Upper lobe of left lung (tissue), 4 donors: ENCODE data around the gene EPM2A.

Experiments used
- POLR2A ChIP-seq, 4 donors: fragments of 450-650 bp; IDR thresholded peaks; one replicate each; pipeline ENCODE4 v1.5.1; 2016 to 2017; ENCODE audit warnings: antibody characterized with exemption in 4 of 4, mild to moderate bottlenecking in 2 of 4
- TF ChIP-seq, protein P1 (sequence below), 6 experiments: fragments of 450-650 bp in 4 of 6; fragments of 200-600 bp in 2 of 6; sonication (generic) in 2 of 6; IDR thresholded peaks; one replicate each; pipeline ENCODE4 v1.5.1; 2016 to 2019; ENCODE audit warnings: antibody characterized with exemption in 6 of 6

DNA sequence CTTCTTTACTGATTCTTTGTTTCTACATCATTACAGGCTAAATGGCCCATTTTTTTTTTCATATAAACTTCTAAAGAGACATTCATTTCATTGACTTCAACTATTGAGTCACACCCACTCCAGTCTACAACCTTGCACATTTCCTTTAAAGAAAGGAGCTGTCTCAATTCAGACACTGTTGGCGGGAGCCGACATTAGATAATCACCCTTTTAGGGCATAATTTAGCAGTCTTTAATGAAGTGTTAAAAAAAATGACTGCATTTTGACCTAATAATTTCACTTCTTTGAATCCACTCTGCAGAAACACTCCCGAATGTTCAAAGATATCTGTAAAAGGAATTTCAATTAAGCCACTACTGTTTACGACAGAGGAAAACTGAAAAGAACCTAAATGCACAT is 1.5 kb downstream of the EPM2A start:
- no peak for TF ChIP-seq POLR2A (IDR thresholded peaks at IDR 0.05)
- TF ChIP-seq, protein P1, sequence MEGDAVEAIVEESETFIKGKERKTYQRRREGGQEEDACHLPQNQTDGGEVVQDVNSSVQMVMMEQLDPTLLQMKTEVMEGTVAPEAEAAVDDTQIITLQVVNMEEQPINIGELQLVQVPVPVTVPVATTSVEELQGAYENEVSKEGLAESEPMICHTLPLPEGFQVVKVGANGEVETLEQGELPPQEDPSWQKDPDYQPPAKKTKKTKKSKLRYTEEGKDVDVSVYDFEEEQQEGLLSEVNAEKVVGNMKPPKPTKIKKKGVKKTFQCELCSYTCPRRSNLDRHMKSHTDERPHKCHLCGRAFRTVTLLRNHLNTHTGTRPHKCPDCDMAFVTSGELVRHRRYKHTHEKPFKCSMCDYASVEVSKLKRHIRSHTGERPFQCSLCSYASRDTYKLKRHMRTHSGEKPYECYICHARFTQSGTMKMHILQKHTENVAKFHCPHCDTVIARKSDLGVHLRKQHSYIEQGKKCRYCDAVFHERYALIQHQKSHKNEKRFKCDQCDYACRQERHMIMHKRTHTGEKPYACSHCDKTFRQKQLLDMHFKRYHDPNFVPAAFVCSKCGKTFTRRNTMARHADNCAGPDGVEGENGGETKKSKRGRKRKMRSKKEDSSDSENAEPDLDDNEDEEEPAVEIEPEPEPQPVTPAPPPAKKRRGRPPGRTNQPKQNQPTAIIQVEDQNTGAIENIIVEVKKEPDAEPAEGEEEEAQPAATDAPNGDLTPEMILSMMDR (IDR thresholded peaks at IDR 0.05): no peak
